HepG2 (cell line): Measurements from ENCODE around the gene RIMS3. TPM values are rescaled to one million over a fixed set of nuclear protein-coding genes. Genes with fewer than 3 reads are reported as not detected.

Experiments
- CCDC6 ChIP-seq: sonication (generic); formaldehyde crosslinking; IDR thresholded peaks from 2 replicates; pipeline ENCODE4 v1.8.1; 2022; ENCODE audit warnings: mild to moderate bottlenecking, missing genetic modification reagents, moderate library complexity
- GABPB1 ChIP-seq: IDR thresholded peaks from 2 replicates; pipeline ENCODE4 v1.6.1; 2016; ENCODE audit warnings: mild to moderate bottlenecking, missing genetic modification reagents, moderate library complexity, missing compliant biosample characterization
- HES4 ChIP-seq: sonication (generic); formaldehyde crosslinking; IDR thresholded peaks from 2 replicates; pipeline ENCODE4 v1.9.0; 2021; ENCODE audit warnings: mild to moderate bottlenecking, missing genetic modification reagents, borderline replicate concordance
- MIXL1 ChIP-seq: IDR thresholded peaks from 2 replicates; pipeline ENCODE4 v1.6.1; 2016
- SAP130 ChIP-seq: IDR thresholded peaks from 2 replicates; pipeline ENCODE4 v1.6.1; 2016; ENCODE audit warnings: low read depth
- SOX5 ChIP-seq: IDR thresholded peaks from 2 replicates; pipeline ENCODE4 v1.6.1; 2016; ENCODE audit warnings: borderline replicate concordance
- SP2 ChIP-seq: sonication (generic); formaldehyde crosslinking; IDR thresholded peaks from 2 replicates; pipeline ENCODE4 v1.5.1; 2020; ENCODE audit warnings: mild to moderate bottlenecking, missing genetic modification reagents
- SP5 ChIP-seq: IDR thresholded peaks from 2 replicates; pipeline ENCODE4 v1.6.1; 2016; ENCODE audit warnings: low read depth, borderline replicate concordance
- SSRP1 ChIP-seq: IDR thresholded peaks from 2 replicates; pipeline ENCODE4 v1.6.1; 2016; ENCODE audit warnings: control low read depth
- TARDBP ChIP-seq: sonication (generic); formaldehyde crosslinking; IDR thresholded peaks from 2 replicates; pipeline ENCODE4 v1.8.0; 2022; ENCODE audit warnings: mild to moderate bottlenecking, missing genetic modification reagents
- ZNF264 ChIP-seq: sonication (generic); formaldehyde crosslinking; IDR thresholded peaks from 2 replicates; pipeline ENCODE4 v1.4.0; 2020; ENCODE audit warnings: missing genetic modification reagents
- ZNF296 ChIP-seq: sonication (generic); formaldehyde crosslinking; conservative IDR thresholded peaks from 2 replicates; pipeline ENCODE4 v1.5.0; 2020; ENCODE audit warnings: mild to moderate bottlenecking, missing genetic modification reagents
- ZNF317 ChIP-seq: sonication (generic); formaldehyde crosslinking; IDR thresholded peaks from 2 replicates; pipeline ENCODE4 v1.5.0; 2020; ENCODE audit warnings: mild to moderate bottlenecking, missing genetic modification reagents
- ZNF441 ChIP-seq: sonication (generic); formaldehyde crosslinking; IDR thresholded peaks from 2 replicates; pipeline ENCODE4 v1.7.0; 2021; ENCODE audit warnings: missing genetic modification reagents, borderline replicate concordance
- polyA plus RNA-seq, 8 experiments: library from polyadenylated mRNA; depleted of rRNA in 3 of 8; stranded (reverse) in 7 of 8; unstranded in 1 of 8; fragments of >200 nt; fragmentation: Illumina TruSeq in 4 of 8; extraction: Trizol in 4 of 8; gene quantifications; 2 replicates each; pipeline versions ENCODE4 v1.2.1 to v1.2.3, GENCODE V29; 2011 to 2016; ENCODE audit warnings: low read depth in 4 of 8, missing spikeins in 1 of 8, mixed read lengths in 1 of 8; ENCODE audit not compliant: insufficient read depth in 1 of 8
- total RNA-seq, 5 experiments: library from RNA; depleted of rRNA; stranded (reverse); fragments of >200 nt; fragmentation: Illumina TruSeq; extraction: Trizol; gene quantifications; 2 replicates each; pipeline ENCODE4 v1.2.3, GENCODE V29; 2016; ENCODE audit warnings: low read depth in 1 of 5
- TF ChIP-seq, protein P1 (sequence below): IDR thresholded peaks from 2 replicates; pipeline ENCODE4 v1.6.1; 2012; ENCODE audit warnings: low read depth, low read length, improper control_type of control experiment
- TF ChIP-seq, protein P2 (sequence below), 2 experiments: fragments of 450-650 bp in 1 of 2; sonication (generic) in 1 of 2; formaldehyde crosslinking in 1 of 2; IDR thresholded peaks; 2 replicates each; pipeline versions ENCODE4 v1.6.1 to v1.8.0; 2016 to 2022; ENCODE audit warnings: antibody characterized with exemption in 1 of 2, mild to moderate bottlenecking in 1 of 2, missing genetic modification reagents in 1 of 2
- TF ChIP-seq, protein P3 (sequence below): IDR thresholded peaks from 2 replicates; pipeline ENCODE4 v1.6.1; 2018; ENCODE audit warnings: missing genetic modification reagents, mild to moderate bottlenecking, missing compliant biosample characterization

RIMS3 gene
- total and polyA plus RNA-seq, 2 of the 13 experiments (the other 11 are each of a cell fraction or from before 2014, with no cell fraction given): 2.1 to 5.4 TPM

- TF ChIP-seq, protein P1, sequence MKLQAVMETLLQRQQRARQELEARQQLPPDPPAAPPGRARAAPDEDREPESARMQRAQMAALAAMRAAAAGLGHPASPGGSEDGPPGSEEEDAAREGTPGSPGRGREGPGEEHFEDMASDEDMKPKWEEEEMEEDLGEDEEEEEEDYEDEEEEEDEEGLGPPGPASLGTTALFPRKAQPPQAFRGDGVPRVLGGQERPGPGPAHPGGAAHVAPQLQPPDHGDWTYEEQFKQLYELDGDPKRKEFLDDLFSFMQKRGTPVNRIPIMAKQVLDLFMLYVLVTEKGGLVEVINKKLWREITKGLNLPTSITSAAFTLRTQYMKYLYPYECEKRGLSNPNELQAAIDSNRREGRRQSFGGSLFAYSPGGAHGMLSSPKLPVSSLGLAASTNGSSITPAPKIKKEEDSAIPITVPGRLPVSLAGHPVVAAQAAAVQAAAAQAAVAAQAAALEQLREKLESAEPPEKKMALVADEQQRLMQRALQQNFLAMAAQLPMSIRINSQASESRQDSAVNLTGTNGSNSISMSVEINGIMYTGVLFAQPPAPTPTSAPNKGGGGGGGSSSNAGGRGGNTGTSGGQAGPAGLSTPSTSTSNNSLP: no peak
- TF ChIP-seq, protein P2, sequence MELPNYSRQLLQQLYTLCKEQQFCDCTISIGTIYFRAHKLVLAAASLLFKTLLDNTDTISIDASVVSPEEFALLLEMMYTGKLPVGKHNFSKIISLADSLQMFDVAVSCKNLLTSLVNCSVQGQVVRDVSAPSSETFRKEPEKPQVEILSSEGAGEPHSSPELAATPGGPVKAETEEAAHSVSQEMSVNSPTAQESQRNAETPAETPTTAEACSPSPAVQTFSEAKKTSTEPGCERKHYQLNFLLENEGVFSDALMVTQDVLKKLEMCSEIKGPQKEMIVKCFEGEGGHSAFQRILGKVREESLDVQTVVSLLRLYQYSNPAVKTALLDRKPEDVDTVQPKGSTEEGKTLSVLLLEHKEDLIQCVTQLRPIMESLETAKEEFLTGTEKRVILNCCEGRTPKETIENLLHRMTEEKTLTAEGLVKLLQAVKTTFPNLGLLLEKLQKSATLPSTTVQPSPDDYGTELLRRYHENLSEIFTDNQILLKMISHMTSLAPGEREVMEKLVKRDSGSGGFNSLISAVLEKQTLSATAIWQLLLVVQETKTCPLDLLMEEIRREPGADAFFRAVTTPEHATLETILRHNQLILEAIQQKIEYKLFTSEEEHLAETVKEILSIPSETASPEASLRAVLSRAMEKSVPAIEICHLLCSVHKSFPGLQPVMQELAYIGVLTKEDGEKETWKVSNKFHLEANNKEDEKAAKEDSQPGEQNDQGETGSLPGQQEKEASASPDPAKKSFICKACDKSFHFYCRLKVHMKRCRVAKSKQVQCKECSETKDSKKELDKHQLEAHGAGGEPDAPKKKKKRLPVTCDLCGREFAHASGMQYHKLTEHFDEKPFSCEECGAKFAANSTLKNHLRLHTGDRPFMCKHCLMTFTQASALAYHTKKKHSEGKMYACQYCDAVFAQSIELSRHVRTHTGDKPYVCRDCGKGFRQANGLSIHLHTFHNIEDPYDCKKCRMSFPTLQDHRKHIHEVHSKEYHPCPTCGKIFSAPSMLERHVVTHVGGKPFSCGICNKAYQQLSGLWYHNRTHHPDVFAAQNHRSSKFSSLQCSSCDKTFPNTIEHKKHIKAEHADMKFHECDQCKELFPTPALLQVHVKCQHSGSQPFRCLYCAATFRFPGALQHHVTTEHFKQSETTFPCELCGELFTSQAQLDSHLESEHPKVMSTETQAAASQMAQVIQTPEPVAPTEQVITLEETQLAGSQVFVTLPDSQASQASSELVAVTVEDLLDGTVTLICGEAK (IDR thresholded peaks at IDR 0.05): no peak
- TF ChIP-seq, protein P2 (CRISPR knock-in tag; IDR thresholded peaks at IDR 0.05): no peak
- TF ChIP-seq CCDC6 (peak; percentile 66; the same call in 1 of the 2 replicates), ZNF296 (CRISPR knock-in tag) (no peak), SSRP1 (CRISPR knock-in tag) (no peak), ZNF441 (CRISPR knock-in tag) (peak; percentile 56; the same call in 1 of the 2 replicates), SOX5 (CRISPR knock-in tag) (0 out of 2 replicates have a peak, but pooled peaks have one; percentile 6), GABPB1 (peak; percentile 38; the same call in 1 of the 2 replicates), MIXL1 (CRISPR knock-in tag) (no peak), ZNF264 (no peak), ZNF317 (no peak), SP5 (no peak), TARDBP (CRISPR knock-in tag) (0 out of 2 replicates have a peak, but pooled peaks have one; percentile 45), SP2 (CRISPR knock-in tag) (no peak), SAP130 (CRISPR knock-in tag) (peak; percentile 57; the same call in 1 of the 2 replicates), HES4 (CRISPR knock-in tag) (0 out of 2 replicates have a peak, but pooled peaks have one; percentile 48)
- TF ChIP-seq, protein P3, sequence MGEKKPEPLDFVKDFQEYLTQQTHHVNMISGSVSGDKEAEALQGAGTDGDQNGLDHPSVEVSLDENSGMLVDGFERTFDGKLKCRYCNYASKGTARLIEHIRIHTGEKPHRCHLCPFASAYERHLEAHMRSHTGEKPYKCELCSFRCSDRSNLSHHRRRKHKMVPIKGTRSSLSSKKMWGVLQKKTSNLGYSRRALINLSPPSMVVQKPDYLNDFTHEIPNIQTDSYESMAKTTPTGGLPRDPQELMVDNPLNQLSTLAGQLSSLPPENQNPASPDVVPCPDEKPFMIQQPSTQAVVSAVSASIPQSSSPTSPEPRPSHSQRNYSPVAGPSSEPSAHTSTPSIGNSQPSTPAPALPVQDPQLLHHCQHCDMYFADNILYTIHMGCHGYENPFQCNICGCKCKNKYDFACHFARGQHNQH: no peak
Observed at GRCh38 chr1:40665335-40666171, at the start of gene RIMS3 (continued).
